OCI-LY3 (cell line): Measurements from ENCODE around the gene FMN1.

Experiments used
- CTCF ChIP-seq: fragments of 200-600, 300-600 bp; sonication (generic); IDR thresholded peaks from 2 replicates; pipeline ENCODE4 v1.5.1; 2014; ENCODE audit warnings: antibody characterized with exemption, low read length, low read depth
- EZH2phosphoT487 ChIP-seq: fragments of 200-600 bp; shearing (Covaris generic); IDR thresholded peaks from 2 replicates; pipeline ENCODE4 v1.6.1; 2018; ENCODE audit warnings: antibody characterized with exemption, mixed run types, low read depth

GRCh38 chr15:32757426-32757825 is 437.1 kb downstream of the FMN1 start:
- TF ChIP-seq CTCF (no peak), EZH2phosphoT487 (no peak)
